ENCODE measurements around the gene TNFSF13.

Gene TNFSF13

GRCh38 chr17:7575481-7575883, 16.9 kb downstream of the TNFSF13 start:
- DNase-seq: no peak

DNA sequence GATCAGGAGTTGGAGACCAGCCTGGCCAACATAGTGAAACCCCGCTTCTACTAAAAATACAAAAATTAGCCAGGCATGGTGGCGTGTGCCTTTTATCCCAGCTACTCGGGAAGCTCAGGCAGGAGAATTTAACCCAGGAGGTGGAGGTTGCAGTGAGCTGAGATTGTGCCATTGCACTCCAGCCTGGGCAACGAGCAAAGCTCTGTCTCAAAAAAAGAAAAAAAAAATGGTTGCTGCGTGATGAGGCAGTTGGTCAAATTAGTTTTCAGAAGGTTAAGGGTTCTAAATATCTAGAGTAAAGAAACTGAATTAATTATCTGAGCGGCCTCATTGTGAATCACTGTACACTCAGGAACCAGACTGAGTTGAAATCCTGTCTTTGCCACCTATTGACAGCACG, 17.4 kb downstream of the TNFSF13 start:
- no peak for DNase-seq

- no peak for DNase-seq
These were observed 17.9 kb downstream of the TNFSF13 start for GRCh38 chr17:7576432-7576937.

DNA sequence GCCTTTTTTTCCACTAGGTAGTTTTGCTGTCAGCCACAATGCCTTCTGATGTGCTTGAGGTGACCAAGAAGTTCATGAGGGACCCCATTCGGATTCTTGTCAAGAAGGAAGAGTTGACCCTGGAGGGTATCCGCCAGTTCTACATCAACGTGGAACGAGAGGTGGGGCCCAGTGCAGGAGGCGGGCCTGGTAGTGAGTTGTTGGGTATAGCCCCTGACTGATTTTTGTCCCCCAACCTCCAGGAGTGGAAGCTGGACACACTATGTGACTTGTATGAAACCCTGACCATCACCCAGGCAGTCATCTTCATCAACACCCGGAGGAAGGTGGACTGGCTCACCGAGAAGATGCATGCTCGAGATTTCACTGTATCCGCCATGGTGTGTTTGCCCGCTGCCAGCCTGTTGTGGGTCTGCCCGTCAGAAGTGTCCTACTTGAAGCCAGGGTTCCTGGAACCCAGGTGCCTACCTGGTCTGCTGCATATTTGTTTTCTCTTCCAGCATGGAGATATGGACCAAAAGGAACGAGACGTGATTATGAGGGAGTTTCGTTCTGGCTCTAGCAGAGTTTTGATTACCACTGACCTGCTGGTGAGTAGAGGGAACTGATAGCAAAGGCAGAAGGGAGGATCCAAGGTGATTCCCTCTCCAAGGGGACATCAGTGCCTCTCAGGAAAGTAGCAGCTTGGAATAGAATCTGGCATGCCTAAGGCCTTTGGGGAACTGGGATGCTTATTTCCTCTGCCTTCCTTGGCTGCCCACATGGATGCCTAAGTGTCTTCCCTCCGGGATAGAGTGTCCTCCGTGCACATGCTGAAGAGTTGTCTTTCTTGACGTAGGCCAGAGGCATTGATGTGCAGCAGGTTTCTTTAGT, 19.0 kb downstream of the TNFSF13 start:
- no peak for DNase-seq

GRCh38 chr17:7579001-7579833, 20.7 kb downstream of the TNFSF13 start, which contains the start of gene CD68:
CD68 (plus strand) TSS chr17:7579638; CDS start chr17:7579678, 40 bp downstream.
- no peak for DNase-seq

GRCh38 chr17:7579834-7580603, 21.5 kb downstream of the TNFSF13 start:
- DNase-seq: no peak

DNA sequence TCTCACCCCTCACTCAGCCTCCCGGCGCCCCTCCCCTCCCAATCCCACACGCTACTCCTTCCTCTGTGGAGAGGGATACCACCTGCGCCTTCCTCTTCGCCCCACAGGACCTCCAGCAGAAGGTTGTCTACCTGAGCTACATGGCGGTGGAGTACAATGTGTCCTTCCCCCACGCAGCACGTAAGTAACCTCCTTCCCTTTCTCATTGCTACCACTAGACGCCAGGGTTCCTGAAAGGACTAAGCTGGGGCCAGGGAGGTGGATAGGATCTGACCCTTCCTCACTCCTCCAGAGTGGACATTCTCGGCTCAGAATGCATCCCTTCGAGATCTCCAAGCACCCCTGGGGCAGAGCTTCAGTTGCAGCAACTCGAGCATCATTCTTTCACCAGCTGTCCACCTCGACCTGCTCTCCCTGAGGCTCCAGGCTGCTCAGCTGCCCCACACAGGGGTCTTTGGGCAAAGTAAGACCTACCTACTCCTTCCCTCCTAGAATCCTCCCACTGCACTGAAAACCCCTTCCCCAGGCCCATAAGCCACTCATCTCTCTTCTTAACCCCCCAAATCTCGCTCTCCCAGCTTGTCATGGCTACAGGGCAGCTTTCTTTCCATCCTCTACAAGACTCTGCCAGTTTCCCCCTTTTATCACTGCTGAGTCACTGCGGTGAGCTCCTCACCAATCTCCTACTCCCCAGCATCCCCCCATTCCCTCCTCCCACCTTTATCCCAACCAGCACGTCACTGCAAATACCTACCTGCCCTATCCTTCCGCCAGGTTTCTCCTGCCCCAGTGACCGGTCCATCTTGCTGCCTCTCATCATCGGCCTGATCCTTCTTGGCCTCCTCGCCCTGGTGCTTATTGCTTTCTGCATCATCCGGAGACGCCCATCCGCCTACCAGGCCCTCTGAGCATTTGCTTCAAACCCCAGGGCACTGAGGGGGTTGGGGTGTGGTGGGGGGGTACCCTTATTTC, 22.3 kb downstream of the TNFSF13 start:
- DNase-seq: no peak

DNA sequence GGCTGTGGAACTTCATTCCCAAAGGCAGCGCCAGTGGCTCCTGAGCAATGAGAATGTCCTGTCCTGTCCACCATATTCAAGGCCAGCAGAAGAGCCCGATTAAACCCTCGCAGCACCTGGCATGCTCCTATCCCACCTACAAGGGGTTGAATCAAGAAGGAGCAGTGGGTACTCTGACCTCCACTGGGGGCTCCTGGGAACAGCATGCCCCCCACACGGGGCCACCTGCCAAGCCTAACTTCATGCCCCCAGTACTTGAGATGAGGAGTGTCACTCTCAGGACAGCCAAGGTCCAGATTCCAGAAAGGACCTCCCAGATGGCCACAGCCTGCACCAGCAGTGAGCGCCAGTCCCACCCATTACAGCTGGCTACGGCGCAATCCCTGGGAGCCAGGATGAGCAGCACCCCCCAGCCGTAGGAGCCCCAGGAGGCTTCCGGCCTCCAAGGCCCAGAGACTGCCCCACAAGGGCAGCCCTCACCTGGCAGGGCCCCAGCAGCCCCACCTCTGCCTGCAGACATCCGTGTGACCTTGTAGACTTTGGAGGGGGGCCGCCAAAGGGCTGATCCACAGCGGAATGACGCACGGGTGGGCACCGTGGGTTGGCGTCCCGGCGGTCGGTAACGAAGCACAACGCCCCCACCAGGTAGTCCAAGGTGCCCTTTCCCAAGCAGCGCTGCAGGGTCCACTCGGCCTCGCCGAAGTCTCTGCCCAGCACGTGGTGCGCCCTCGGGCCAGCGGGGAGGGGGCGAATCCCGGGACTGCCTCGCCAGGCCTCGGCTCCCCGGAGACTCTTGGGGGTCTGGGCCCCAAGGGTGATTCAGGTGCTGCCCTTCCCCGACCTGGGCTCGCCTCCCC, 24.1 kb downstream of the TNFSF13 start:
- DNase-seq: no peak

GRCh38 chr17:7583253-7584109, 24.9 kb downstream of the TNFSF13 start, which contains the start of gene MPDU1:
MPDU1 (plus strand) TSS chr17:7583852; CDS start chr17:7583863, 11 bp downstream.
- DNase-seq: peak; percentile 90 to 94

GRCh38 chr17:7586673-7587419, 28.3 kb downstream of the TNFSF13 start:
- DNase-seq: peak in 1 of 2 experiments; percentile 48

GRCh38 chr17:7587420-7588151, 29.0 kb downstream of the TNFSF13 start:
- no peak for DNase-seq

GRCh38 chr17:7588553-7589203, 30.1 kb downstream of the TNFSF13 start:
- DNase-seq: no peak

DNA sequence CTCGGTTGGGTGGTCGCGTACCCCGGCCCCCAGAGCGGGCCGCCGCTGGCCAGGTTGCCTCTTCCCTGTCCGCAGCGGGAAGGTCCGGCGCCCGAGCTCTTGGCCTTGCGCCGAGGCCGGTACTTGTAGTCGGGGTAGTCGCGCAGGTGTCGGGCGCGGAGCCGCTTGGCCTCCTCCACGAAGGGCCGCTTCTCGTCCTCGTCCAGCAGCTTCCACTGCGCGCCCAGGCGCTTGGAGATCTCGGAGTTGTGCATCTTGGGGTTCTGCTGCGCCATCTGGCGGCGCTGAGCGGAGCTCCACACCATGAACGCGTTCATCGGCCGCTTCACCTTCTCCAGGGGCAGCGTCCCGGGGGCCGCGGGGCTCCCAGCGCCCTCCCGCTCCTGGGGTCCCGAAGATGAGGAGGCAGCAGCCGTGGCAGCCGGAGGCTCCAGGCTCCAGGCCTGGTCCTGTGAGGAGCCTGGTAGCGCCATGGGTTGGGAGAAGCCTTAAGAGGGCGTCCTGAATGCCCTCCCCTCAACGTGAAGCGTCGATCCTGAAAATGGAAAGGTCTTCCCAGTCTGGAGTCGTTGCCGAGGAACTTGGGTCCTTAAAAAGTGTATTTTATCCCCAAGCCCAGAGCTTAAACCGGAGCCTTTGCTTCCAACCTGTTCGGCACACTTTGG, 30.8 kb downstream of the TNFSF13 start:
- DNase-seq: no peak

DNA sequence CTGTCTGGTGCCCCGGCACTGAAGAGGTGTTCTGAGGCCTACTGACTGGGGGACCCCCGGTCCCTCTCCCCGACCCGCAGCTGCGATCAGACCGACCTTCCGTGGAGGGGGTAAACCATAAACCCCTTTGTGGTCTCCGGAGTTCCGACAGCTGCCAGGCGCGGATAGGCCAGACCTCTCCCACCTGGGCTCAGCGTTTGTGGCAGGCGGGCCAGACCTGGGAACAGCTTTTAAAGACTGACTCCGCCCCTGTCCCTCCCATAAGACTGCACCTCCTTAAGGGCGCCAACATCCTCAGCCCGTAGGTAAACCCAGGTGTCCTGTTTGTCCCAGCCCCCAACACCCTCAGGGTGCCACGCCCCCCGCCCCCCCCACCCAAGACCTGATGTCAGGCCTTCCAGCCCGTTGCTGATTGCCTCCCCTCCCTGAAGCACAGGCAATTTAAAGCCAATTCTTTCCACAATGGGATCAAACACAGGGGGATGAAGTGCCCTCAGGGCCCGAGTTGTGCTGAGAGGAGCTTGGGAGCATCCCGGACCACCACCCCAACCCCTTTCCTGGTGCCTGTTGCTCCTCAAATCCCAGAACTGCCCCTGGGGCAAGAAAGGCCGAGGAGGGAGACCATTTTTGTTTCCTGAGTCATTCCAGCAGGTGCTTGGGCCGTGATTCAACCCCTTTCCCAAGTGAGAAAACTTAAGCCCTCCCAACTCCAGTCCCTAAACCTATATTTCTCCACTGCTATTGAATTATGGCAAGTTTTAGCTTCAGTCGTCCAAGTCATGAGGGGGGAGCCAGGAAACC, 31.5 kb downstream of the TNFSF13 start, which contains the start of gene SOX15:
Gene SOX15, minus strand, starts transcription at position 204 of the 801 bp plus-strand sequence. CDS start 418 bp downstream, outside the sequence.
- DNase-seq: no peak

DNA sequence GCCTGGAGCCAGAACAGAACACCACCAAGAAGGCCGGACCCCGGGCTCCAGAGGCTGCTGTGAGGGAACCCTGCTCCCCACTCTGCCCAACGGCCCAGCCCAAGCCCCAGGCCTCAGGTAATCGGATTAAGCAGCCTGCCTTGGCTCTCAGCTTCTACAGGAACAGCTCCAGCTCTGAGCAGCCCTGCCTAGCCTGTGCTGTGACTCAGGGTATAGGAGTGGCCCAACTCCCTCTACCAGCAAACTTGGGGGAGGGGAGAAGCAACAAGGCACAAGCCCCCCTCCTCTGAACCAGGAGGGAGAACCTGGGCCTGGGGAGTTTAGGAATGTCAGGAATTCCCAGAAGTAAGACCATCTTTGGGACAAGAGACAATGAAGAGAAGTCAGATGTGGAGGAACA, 32.2 kb downstream of the TNFSF13 start:
- no peak for DNase-seq

GRCh38 chr17:7591596-7591995, 33.0 kb downstream of the TNFSF13 start:
- no peak for DNase-seq
